Measurements from ENCODE around the gene GNL3. TPM values are rescaled to one million over a fixed set of nuclear protein-coding genes. Genes with fewer than 3 reads are reported as not detected.

Gene GNL3, protein sequence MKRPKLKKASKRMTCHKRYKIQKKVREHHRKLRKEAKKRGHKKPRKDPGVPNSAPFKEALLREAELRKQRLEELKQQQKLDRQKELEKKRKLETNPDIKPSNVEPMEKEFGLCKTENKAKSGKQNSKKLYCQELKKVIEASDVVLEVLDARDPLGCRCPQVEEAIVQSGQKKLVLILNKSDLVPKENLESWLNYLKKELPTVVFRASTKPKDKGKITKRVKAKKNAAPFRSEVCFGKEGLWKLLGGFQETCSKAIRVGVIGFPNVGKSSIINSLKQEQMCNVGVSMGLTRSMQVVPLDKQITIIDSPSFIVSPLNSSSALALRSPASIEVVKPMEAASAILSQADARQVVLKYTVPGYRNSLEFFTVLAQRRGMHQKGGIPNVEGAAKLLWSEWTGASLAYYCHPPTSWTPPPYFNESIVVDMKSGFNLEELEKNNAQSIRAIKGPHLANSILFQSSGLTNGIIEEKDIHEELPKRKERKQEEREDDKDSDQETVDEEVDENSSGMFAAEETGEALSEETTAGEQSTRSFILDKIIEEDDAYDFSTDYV
- 10 to 100 TPM; 29.7 to 49.3 TPM for total RNA-seq

DNA sequence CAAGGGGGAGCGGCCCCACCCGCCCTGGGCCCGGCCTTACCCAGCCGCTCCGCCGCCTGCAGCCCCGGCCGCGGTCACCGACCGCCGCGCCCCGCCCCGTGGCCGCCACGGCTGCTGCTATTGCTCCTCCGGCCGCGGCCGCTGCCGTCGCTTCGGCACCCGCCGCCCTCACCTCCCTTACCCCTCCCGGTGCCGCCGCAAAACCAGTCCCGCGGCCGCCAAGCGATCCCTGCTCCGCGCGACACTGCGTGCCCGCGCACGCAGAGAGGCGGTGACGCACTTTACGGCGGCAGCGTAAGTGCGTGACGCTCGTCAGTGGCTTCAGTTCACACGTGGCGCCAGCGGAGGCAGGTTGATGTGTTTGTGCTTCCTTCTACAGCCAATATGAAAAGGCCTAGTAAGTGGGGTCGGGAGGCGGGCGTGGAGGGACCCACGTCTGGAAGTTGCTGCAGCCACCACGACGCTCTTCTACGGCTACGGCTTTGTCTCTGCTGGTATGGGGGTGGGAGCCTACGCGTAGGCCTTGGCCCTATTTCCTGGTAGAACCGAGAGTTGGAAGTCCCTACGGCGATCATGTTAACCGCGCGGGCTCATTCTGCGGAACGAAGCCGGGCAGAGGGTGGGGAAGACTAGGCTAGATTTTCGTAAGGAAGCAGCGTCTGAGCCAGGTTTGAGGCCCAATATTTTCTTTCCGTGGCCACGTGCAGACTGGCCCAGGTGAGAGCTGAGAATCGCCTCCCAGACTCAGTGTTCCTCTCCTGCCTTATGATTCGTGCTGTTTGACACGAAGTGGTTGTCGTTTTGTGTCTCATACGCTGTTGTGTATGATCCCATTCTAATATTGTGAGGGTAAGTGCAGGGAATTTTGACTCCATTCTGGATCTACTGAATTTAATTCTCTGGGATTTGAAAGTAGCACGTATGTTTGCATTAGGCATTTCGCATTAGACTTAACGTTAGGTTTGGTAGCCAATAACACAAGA, at the start of gene GNL3, which contains the start of gene PBRM1:
Gene GNL3, plus strand, starts transcription at position 324 of the 983 bp plus-strand sequence. Its CDS starts 61 bp downstream, at position 385.
Gene PBRM1, minus strand, starts transcription at position 205 of the 983 bp plus-strand sequence.
- Histone ChIP-seq H3K4me3 (peak within 1 kb of the TSS; percentile 53 to 80), H3K27ac (peak within 1 kb of the TSS; percentile 91 to 95), H3K9me3 (no peaks in the 10 kb centered on the region), H3K4me1 (peaks cover 0 to 45% of the 10 kb centered on the region in 2 donors), H3K27me3 (no peaks in the 10 kb centered on the region), H3K36me3 (peaks cover 44% of the 10 kb centered on the region)
- peak; percentile 93 for DNase-seq (ENCODE audit: low spot score)
- TF ChIP-seq, protein P1, sequence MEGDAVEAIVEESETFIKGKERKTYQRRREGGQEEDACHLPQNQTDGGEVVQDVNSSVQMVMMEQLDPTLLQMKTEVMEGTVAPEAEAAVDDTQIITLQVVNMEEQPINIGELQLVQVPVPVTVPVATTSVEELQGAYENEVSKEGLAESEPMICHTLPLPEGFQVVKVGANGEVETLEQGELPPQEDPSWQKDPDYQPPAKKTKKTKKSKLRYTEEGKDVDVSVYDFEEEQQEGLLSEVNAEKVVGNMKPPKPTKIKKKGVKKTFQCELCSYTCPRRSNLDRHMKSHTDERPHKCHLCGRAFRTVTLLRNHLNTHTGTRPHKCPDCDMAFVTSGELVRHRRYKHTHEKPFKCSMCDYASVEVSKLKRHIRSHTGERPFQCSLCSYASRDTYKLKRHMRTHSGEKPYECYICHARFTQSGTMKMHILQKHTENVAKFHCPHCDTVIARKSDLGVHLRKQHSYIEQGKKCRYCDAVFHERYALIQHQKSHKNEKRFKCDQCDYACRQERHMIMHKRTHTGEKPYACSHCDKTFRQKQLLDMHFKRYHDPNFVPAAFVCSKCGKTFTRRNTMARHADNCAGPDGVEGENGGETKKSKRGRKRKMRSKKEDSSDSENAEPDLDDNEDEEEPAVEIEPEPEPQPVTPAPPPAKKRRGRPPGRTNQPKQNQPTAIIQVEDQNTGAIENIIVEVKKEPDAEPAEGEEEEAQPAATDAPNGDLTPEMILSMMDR (IDR thresholded peaks at IDR 0.05), result no peak

DNA sequence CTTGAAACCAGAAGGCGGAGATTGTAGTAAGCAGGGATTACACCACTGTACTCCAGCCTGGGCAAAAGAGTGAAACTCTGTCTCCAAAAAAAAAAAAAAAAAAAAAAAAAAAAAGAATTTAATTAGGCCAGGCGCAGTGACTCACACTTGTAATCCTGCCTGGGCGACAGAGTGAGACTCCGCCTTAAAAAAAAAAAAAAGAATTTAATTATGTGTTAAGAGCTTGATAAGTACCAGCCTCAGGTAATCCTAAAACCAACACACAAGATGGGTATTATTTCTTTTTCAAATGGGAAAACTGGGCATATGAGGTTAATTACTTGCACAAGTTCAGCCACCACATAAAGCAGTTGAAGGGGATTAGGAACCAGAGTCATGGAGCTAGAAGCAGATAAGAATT, 49.2 kb upstream of the GNL3 start:
- no peaks in the 10 kb centered on the region for H3K27me3 ChIP-seq
- TF ChIP-seq, protein P1 (IDR thresholded peaks at IDR 0.05), result no peak
- H3K27ac ChIP-seq, result no peak overlapping the region
- peaks cover 73% of the 10 kb centered on the region for H3K36me3 ChIP-seq
- no peaks in the 10 kb centered on the region for H3K9me3 ChIP-seq
- no peak overlapping the region for H3K4me3 ChIP-seq
- no peak for DNase-seq (ENCODE audit: low spot score)
- H3K4me1 ChIP-seq, result no peaks in the 10 kb centered on the region

DNA sequence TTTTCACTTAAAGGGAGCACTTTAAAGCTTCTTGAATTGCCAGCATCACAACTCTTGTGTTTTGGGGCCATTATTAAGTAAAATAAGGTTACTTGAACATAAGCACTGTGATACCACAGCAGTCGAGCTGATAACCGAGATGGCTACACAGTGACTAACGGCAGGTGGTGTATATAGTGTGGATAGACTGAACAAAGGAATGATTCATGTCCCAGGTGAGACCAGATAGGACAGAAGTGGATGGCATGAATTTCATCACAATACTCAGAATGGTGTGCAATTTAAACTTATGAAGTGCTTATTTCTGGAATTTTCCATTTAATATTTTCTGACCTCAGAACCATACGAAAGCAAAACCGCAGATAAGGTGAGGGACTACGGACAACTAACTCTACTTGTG, 40.3 kb upstream of the GNL3 start:
- peaks cover 51% of the 10 kb centered on the region for H3K36me3 ChIP-seq

DNA sequence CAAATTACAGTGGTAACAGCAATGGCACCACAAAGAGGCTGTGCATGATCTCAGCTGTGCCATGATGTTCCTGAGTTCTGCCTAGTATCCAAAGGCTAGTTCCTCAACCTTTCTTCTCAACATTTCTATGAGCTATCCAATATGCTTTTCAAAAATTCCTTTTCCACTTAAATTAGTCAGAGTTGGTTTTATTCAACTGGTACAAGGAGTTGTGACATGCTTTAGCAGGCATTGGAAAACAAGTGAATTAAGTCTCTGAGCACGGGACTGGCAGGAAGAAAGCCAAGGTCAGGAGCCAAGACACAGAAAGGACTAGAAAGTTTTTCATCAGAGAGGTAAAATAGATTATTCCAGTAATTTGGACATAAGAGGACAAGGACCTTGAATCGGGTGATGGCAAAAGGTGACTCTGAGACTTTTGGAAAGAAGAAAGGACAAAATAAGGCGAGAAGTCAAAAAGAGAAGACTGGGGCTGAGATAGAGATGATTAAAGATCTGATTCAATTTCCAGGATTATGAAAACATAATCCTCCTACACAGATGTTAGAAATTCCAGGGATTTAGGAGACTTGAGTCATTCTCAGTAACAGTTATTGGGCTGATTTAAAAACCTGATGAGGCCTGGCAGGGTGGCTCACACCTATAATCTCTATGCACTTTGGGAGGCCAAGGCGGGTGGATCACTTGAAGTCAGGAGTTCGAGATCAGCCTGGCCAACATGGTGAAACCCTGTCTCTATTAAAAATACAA, 36.2 kb upstream of the GNL3 start:
- Histone ChIP-seq H3K27me3 (no peaks in the 10 kb centered on the region), H3K9me3 (no peaks in the 10 kb centered on the region), H3K36me3 (peaks cover 68% of the 10 kb centered on the region), H3K27ac (no peak overlapping the region), H3K4me1 (no peaks in the 10 kb centered on the region), H3K4me3 (no peak overlapping the region)
- TF ChIP-seq, protein P1 (IDR thresholded peaks at IDR 0.05), result no peak
- DNase-seq (ENCODE audit: low spot score), result no peak

More for the DNA sequence above, 40.3 kb upstream of the GNL3 start:
- TF ChIP-seq, protein P1 (IDR thresholded peaks at IDR 0.05), result no peak
- Histone ChIP-seq H3K4me1 (peaks cover 0 to 6% of the 10 kb centered on the region in 2 donors), H3K9me3 (no peaks in the 10 kb centered on the region), H3K27ac (no peak overlapping the region), H3K4me3 (no peak overlapping the region), H3K27me3 (no peaks in the 10 kb centered on the region)
- DNase-seq (ENCODE audit: low spot score), result no peak

DNA sequence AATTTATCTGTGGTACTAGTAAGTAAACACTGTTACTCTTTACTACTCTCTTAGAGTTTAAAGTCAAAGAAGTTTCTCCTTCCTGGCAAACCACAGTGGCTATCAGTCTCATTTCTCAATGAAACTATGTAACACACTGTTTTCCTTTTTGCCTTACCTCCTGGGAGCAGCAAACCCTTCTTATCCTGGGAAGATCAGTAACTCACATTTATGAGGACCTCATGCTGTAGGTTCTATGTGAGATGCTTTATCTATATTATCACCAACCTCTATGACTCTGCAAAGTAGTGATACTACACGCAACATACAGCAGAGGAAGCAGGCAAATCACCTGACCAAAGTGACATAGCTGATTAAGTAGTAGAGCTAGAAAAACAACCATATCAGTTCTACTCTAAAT, 35.4 kb upstream of the GNL3 start:
- Histone ChIP-seq H3K4me1 (no peaks in the 10 kb centered on the region), H3K9me3 (no peaks in the 10 kb centered on the region), H3K4me3 (no peak overlapping the region), H3K27ac (no peak overlapping the region), H3K36me3 (peaks cover 76% of the 10 kb centered on the region), H3K27me3 (no peaks in the 10 kb centered on the region)
- no peak for DNase-seq (ENCODE audit: low spot score)
- TF ChIP-seq, protein P1 (IDR thresholded peaks at IDR 0.05), result no peak

Measured in right atrium auricular region (tissue), 2 donors.